Cardiac muscle cell (in vitro differentiated cells and primary cell): ENCODE data around the gene CCDC152. TPM values are rescaled to one million over a fixed set of nuclear protein-coding genes. Genes with fewer than 3 reads are reported as not detected.

Experiments used
- DNase-seq, 2 donors: peaks; one replicate each; pipeline versions ENCODE4 v3.0.0 to v3.0.0-alpha.2; 2010 to 2017; ENCODE audit warnings: low read depth in 1 of 2, low spot score in 1 of 2
- H3K27ac ChIP-seq: fragments of 200-600 bp; sonication (generic); 2 replicates; pipeline ENCODE4 v1.5.1; 2016
- H3K27me3 ChIP-seq: fragments of 200-600 bp; sonication (generic); 2 replicates; pipeline ENCODE4 v1.6.0; 2016; ENCODE audit warnings: control low read depth
- H3K36me3 ChIP-seq: fragments of 200-600 bp; sonication (generic); 2 replicates; pipeline ENCODE4 v1.5.1; 2016; ENCODE audit warnings: control low read depth
- H3K4me1 ChIP-seq: fragments of 200-600 bp; sonication (generic); 2 replicates; pipeline ENCODE4 v1.8.1; 2017; ENCODE audit warnings: low read depth, mild to moderate bottlenecking, mixed run types
- H3K4me3 ChIP-seq: fragments of 200-600 bp; sonication (generic); 2 replicates; pipeline ENCODE4 v1.5.1; 2016; ENCODE audit warnings: mild to moderate bottlenecking
- H3K9me3 ChIP-seq: fragments of 200-600 bp; sonication (generic); 2 replicates; pipeline ENCODE4 v1.5.1; 2017; ENCODE audit warnings: low read depth, mild to moderate bottlenecking, control low read depth
- polyA plus RNA-seq: library from polyadenylated mRNA; unstranded; fragments of >200 nt; fragmentation: Nextera tagmentation; extraction: Ambion mirVana; gene quantifications from 2 replicates; pipeline ENCODE4 v1.2.1, GENCODE V29; 2016
- total RNA-seq: library from RNA; depleted of rRNA; stranded (reverse); fragments of >200 nt; gene quantifications from 2 replicates; pipeline ENCODE4 v1.2.3, GENCODE V29; 2016
- TF ChIP-seq, protein P1 (sequence below): IDR thresholded peaks from 2 replicates; pipeline ENCODE4 v1.5.1; 2012; ENCODE audit warnings: low read depth, mild to moderate bottlenecking, low read length

CCDC152 gene, protein sequence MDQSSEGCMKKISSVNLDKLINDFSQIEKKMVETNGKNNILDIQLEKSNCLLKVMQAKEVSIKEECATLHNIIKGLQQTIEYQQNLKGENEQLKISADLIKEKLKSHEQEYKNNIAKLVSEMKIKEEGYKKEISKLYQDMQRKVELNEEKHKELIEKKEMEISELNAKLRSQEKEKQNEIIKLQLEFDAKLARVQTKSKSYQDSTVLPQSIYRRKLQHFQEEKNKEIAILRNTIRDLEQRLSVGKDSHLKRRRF
- 1.5 TPM in 2 replicates for total RNA-seq
- polyA plus RNA-seq = 6.5 and 7.1 TPM in 2 replicates

DNA sequence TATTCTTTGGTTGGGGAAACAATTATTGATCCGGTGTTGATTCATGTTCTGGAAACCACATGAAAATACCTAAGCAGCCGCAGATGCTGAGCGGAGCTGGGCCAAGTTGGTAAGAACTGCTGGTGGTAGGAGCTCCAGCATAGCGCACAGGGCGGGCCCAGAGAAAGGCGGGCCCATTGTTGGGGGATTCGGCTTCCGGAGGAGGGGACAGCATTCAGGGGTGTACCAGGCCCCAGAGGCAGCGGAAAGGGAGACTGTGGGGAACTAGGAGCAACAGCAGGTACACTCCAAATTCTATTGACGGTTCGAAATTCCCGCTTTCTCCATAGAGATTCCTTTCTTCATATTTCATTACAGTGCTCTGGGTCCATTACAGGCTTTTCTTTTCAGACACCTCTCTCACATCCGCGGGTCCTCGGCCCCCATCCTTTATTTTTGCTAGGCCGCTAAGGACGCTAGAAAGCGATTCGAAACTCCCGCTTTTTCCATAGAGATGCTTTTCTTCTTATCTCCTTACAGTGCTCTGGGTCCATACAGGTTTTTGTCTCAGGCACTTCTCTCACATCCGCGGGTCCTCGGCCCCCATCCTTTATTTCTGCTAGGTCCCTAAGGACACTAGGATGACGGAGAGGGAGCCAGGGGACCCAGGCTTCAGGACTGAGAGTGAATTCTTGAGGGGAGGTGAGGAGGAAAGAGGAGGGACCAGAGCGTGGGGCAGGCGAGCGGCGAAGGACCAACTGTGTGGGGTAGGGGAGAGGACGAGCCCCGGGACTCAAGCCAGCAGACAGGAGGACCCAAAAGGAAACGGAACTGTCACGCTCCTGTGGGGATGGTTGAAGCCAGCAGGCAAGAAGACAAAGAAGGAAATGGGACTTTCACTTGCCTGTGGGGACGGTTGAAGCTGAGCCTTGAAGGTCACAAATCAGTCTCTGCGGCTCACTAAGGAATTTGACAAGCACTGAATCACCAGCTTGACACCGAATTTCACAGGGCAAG is at the start of gene CCDC152:
CCDC152 (plus strand) TSS at position 213 of the 996 bp plus-strand sequence. CDS start 2,304 bp downstream, outside the sequence.
- TF ChIP-seq, protein P1, sequence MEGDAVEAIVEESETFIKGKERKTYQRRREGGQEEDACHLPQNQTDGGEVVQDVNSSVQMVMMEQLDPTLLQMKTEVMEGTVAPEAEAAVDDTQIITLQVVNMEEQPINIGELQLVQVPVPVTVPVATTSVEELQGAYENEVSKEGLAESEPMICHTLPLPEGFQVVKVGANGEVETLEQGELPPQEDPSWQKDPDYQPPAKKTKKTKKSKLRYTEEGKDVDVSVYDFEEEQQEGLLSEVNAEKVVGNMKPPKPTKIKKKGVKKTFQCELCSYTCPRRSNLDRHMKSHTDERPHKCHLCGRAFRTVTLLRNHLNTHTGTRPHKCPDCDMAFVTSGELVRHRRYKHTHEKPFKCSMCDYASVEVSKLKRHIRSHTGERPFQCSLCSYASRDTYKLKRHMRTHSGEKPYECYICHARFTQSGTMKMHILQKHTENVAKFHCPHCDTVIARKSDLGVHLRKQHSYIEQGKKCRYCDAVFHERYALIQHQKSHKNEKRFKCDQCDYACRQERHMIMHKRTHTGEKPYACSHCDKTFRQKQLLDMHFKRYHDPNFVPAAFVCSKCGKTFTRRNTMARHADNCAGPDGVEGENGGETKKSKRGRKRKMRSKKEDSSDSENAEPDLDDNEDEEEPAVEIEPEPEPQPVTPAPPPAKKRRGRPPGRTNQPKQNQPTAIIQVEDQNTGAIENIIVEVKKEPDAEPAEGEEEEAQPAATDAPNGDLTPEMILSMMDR = no peak
- H3K36me3 ChIP-seq = no peaks in the 10 kb centered on the region
- no peak within 1 kb of the TSS for H3K27ac ChIP-seq
- DNase-seq = peak; percentile 19 to 47
- H3K9me3 ChIP-seq = no peaks in the 10 kb centered on the region
- no peaks in the 10 kb centered on the region for H3K27me3 ChIP-seq
- H3K4me3 ChIP-seq = peak within 1 kb of the TSS; percentile 30
- no peaks in the 10 kb centered on the region for H3K4me1 ChIP-seq

DNA sequence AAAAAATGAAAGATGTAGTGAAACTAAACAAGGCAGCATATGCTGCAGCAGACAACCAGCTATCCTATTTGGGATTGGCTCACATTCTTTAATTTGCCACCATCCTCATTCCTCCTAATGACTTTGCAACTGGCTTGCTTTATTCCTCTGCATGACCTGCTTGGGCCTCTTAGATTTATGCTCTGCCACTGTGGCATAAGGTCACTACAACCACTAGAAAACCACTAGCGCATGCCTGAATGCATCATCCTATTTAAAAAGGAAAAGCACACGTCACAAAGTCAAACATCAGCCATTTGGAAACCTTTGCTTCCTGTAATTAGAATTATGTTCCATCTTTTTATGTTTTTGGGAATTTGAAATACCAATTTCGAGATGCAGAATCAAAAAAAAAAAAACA is 40.8 kb upstream of the CCDC152 start:
- Histone ChIP-seq H3K36me3 (no peaks in the 10 kb centered on the region), H3K9me3 (no peaks in the 10 kb centered on the region), H3K27me3 (no peaks in the 10 kb centered on the region), H3K4me1 (peaks cover 8% of the 10 kb centered on the region), H3K27ac (no peak overlapping the region), H3K4me3 (no peak overlapping the region)
- no peak for DNase-seq
- TF ChIP-seq, protein P1 = no peak

DNA sequence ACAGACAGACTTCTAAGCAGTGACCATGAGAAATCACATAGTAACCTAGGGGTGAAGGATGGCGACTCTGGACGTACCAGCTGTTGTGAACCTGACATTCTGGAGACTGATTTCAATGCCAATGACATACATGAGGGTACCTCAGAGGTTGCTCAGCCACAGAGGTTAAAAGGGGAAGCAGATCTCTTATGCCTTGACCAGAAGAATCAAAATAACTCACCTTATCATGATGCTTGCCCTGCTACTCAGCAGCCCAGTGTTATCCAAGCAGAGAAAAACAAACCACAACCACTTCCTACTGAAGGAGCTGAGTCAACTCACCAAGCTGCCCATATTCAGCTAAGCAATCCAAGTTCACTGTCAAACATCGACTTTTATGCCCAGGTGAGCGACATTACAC is 38.0 kb upstream of the CCDC152 start:
- Histone ChIP-seq H3K4me3 (no peak overlapping the region), H3K27me3 (no peaks in the 10 kb centered on the region), H3K4me1 (peaks cover 8% of the 10 kb centered on the region), H3K27ac (no peak overlapping the region), H3K36me3 (no peaks in the 10 kb centered on the region), H3K9me3 (no peaks in the 10 kb centered on the region)
- TF ChIP-seq, protein P1 = no peak
- DNase-seq = peak in 1 of 2 donors; percentile 30

DNA sequence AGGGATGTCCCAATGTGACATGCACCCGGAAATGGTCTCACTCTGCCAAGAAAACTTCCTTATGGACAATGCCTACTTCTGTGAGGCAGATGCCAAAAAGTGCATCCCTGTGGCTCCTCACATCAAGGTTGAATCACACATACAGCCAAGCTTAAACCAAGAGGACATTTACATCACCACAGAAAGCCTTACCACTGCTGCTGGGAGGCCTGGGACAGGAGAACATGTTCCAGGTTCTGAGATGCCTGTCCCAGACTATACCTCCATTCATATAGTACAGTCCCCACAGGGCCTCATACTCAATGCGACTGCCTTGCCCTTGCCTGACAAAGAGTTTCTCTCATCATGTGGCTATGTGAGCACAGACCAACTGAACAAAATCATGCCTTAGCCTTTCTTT is 37.6 kb upstream of the CCDC152 start:
- TF ChIP-seq, protein P1 = no peak
- Histone ChIP-seq H3K36me3 (no peaks in the 10 kb centered on the region), H3K4me3 (no peak overlapping the region), H3K9me3 (no peaks in the 10 kb centered on the region), H3K27me3 (no peaks in the 10 kb centered on the region), H3K4me1 (peaks cover 8% of the 10 kb centered on the region), H3K27ac (no peak overlapping the region)
- DNase-seq = no peak

DNA sequence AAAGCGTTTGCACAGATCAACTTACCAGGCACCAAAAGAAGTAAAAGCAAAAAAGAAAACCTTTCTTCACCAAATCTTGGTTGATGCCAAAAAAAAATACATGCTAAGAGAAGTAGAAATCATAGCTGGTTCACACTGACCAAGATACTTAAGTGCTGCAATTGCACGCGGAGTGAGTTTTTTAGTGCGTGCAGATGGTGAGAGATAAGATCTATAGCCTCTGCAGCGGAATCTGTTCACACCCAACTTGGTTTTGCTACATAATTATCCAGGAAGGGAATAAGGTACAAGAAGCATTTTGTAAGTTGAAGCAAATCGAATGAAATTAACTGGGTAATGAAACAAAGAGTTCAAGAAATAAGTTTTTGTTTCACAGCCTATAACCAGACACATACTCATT is 36.4 kb upstream of the CCDC152 start:
- H3K36me3 ChIP-seq = no peaks in the 10 kb centered on the region
- H3K27ac ChIP-seq = no peak overlapping the region
- no peak for DNase-seq
- no peak overlapping the region for H3K4me3 ChIP-seq
- no peaks in the 10 kb centered on the region for H3K9me3 ChIP-seq
- peaks cover 8% of the 10 kb centered on the region for H3K4me1 ChIP-seq
- TF ChIP-seq, protein P1 = no peak
- no peaks in the 10 kb centered on the region for H3K27me3 ChIP-seq
